ENCODE measurements around the gene SELENOO. TPM values are rescaled to one million over a fixed set of nuclear protein-coding genes. Genes with fewer than 3 reads are reported as not detected.

The SELENOO gene
- total RNA-seq, 2 experiments from 2014 or later = 34.0 to 44.2 TPM

DNA sequence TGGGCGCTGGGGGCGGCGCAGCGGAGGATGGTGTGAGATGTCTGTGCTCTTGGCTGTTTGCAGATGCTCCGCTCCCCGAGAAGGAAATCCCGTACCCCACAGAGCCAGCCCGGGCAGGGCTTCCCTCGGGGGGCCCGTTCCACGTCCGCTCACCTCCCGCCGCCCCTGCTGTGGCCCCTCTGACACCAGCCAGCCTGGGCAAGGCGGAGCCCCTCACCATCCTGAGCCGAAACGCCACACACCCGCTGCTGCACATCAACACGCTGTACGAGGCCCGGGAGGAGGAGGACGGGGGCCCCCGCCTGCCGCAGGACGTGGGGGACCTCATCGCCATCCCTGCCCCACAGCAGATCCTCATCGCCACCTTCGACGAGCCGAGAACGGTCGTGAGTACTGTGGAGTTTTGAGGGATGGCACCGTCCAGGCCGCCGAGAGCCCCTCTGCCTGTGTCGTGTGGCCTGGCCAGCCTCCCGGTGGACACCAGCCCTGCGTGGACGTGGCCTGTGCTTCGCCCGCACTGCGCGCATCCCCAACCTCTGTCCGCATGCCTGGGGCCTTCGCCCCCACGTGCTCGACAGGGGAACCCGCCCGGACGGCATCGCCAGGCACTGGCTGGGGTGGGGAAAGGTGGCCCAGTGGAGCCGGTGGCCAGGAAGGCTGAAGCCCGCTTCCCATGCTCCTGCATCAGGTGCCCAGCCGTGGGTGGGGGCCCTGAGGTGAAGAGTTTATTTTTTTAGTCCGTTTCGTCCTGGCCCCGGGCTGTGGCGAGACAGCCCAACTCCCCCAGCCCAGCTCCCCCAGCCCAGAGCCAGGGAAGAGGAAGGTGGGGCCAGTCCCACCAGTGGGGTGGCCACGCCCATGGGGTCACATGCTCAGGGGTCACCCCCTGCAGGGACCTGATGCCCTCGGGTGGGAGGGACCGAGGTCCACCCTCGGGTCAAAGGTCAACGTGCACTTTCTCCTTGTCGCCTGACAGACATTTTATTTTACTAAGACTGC lies 21.6 kb upstream of the SELENOO start:
- no peak overlapping the region for H3K4me2 ChIP-seq (ENCODE audit: low read length)
- H2AFZ ChIP-seq (ENCODE audit: low read length) = no peak overlapping the region
- H3K4me1 ChIP-seq (ENCODE audit: insufficient read depth, low read length, poor library complexity, severe bottlenecking) = no peaks in the 10 kb centered on the region
- ChIA-PET CTCF (ENCODE audit: unreplicated experiment) (no interaction called here), POLR2A (no interaction called here)
- H3K9me2 ChIP-seq (ENCODE audit: insufficient read depth, low read length) = no peaks in the 10 kb centered on the region
- H3K4me3 ChIP-seq (ENCODE audit: low read depth, low read length, poor library complexity, severe bottlenecking) = no peak overlapping the region
- no peaks in the 10 kb centered on the region for H4K20me1 ChIP-seq (ENCODE audit: insufficient read depth, low read length)
- BruUV-seq (replicated peaks) = no TSS peak
- DNase-seq (ENCODE audit: low spot score) = no peak
- no peaks in the 10 kb centered on the region for H3K79me2 ChIP-seq (ENCODE audit: insufficient read depth, low read depth, low read length)
- intact Hi-C loops (cut with micrococcal nuclease; ENCODE audit: unreplicated experiment) = no loop called here
- TF ChIP-seq CTCF (conservative IDR thresholded peaks at IDR 0.05; ENCODE audit: low read length) (no peak), EZH2phosphoT487 (IDR thresholded peaks at IDR 0.05; ENCODE audit: borderline replicate concordance, low read depth, low read length) (no peak)
- H3K27ac ChIP-seq (ENCODE audit: low read depth, low read length, poor library complexity, severe bottlenecking) = no peak overlapping the region
- no peaks in the 10 kb centered on the region for H3K36me3 ChIP-seq (ENCODE audit: insufficient read depth, low read length)
- no peaks in the 10 kb centered on the region for H3K9me3 ChIP-seq (ENCODE audit: low read length)

- no TSS peak for BruUV-seq (replicated peaks)
- intact Hi-C loops (cut with micrococcal nuclease; ENCODE audit: unreplicated experiment) = no loop called here
These were observed 20.7 kb upstream of the SELENOO start for GRCh38 chr22:50179937-50180726.

More at GRCh38 chr22:50179937-50180726, 20.7 kb upstream of the SELENOO start:
- TF ChIP-seq CTCF (conservative IDR thresholded peaks at IDR 0.05; ENCODE audit: low read length) = no peak
- no peak for TF ChIP-seq EZH2phosphoT487 (IDR thresholded peaks at IDR 0.05; ENCODE audit: borderline replicate concordance, low read depth, low read length)
- H3K9me2 ChIP-seq (ENCODE audit: insufficient read depth, low read length) = no peaks in the 10 kb centered on the region
- H3K9me3 ChIP-seq (ENCODE audit: low read length) = no peaks in the 10 kb centered on the region
- no peaks in the 10 kb centered on the region for H4K20me1 ChIP-seq (ENCODE audit: insufficient read depth, low read length)
- DNase-seq (ENCODE audit: low spot score) = no peak
- no peak overlapping the region for H3K4me3 ChIP-seq (ENCODE audit: low read depth, low read length, poor library complexity, severe bottlenecking)
- H3K79me2 ChIP-seq (ENCODE audit: insufficient read depth, low read depth, low read length) = no peaks in the 10 kb centered on the region
- no peak overlapping the region for H3K4me2 ChIP-seq (ENCODE audit: low read length)
- H3K4me1 ChIP-seq (ENCODE audit: insufficient read depth, low read length, poor library complexity, severe bottlenecking) = peaks cover 4% of the 10 kb centered on the region
- ChIA-PET CTCF (ENCODE audit: unreplicated experiment) (no interaction called here), POLR2A (no interaction called here)
- no peak overlapping the region for H3K27ac ChIP-seq (ENCODE audit: low read depth, low read length, poor library complexity, severe bottlenecking)
- no peaks in the 10 kb centered on the region for H3K36me3 ChIP-seq (ENCODE audit: insufficient read depth, low read length)
- H2AFZ ChIP-seq (ENCODE audit: low read length) = no peak overlapping the region

Data from OCI-LY7 (cell line).